H9 (cell line): ENCODE results near the gene GBE1. TPM values are rescaled to one million over a fixed set of nuclear protein-coding genes. Genes with fewer than 3 reads are reported as not detected.
"Not testable (repeated sequence)": the region's sequence is repeated elsewhere in the genome, so short reads cannot be mapped to it uniquely, and the experiment has no call there.

Experiments
- DNase-seq: peaks from one replicate; pipeline ENCODE4 v3.0.0-alpha.2; 2017
- H2AFZ ChIP-seq: one replicate; pipeline ENCODE4 v1.6.1; 2013; ENCODE audit warnings: mild to moderate bottlenecking, low read length, control low read depth, moderate library complexity
- H2AK5ac ChIP-seq: 2 replicates; pipeline ENCODE4 v1.6.1; 2013; ENCODE audit warnings: low read length, control low read depth, mixed read lengths; ENCODE audit not compliant: insufficient read length
- H2BK120ac ChIP-seq: one replicate; pipeline ENCODE4 v1.6.1; 2013; ENCODE audit warnings: low read depth, mild to moderate bottlenecking, low read length, control low read depth, inconsistent platforms; ENCODE audit not compliant: poor library complexity, severe bottlenecking
- H2BK12ac ChIP-seq: 2 replicates; pipeline ENCODE4 v1.6.1; 2013; ENCODE audit warnings: low read length, control low read depth, mixed read lengths, low read depth; ENCODE audit not compliant: insufficient read length
- H2BK15ac ChIP-seq: 2 replicates; pipeline ENCODE4 v1.6.1; 2013; ENCODE audit warnings: low read depth, low read length, control low read depth
- H2BK20ac ChIP-seq: one replicate; pipeline ENCODE4 v1.6.1; 2013; ENCODE audit warnings: low read depth, mild to moderate bottlenecking, low read length, control low read depth, inconsistent platforms; ENCODE audit not compliant: poor library complexity, severe bottlenecking
- H2BK5ac ChIP-seq: 2 replicates; pipeline ENCODE4 v1.6.1; 2013; ENCODE audit warnings: low read length, control low read depth, mixed read lengths; ENCODE audit not compliant: insufficient read length
- H3K14ac ChIP-seq: 2 replicates; pipeline ENCODE4 v1.6.1; 2013; ENCODE audit warnings: low read length, control low read depth; ENCODE audit not compliant: insufficient read depth
- H3K18ac ChIP-seq: 2 replicates; pipeline ENCODE4 v1.6.1; 2013; ENCODE audit warnings: low read depth, mild to moderate bottlenecking, mixed read lengths, low read length, control low read depth; ENCODE audit not compliant: insufficient read length
- H3K23ac ChIP-seq: 2 replicates; pipeline ENCODE4 v1.6.1; 2013; ENCODE audit warnings: low read length, control low read depth, mixed read lengths, low read depth; ENCODE audit not compliant: insufficient read length
- H3K23me2 ChIP-seq: 2 replicates; pipeline ENCODE4 v1.6.1; 2013; ENCODE audit warnings: low read depth, mild to moderate bottlenecking, mixed read lengths, low read length, control low read depth; ENCODE audit not compliant: insufficient read length, poor library complexity, severe bottlenecking
- H3K27ac ChIP-seq: 2 replicates; pipeline ENCODE4 v1.5.1; 2013; ENCODE audit warnings: low read length, control low read depth, mixed read lengths, low read depth; ENCODE audit not compliant: insufficient read length
- H3K27me3 ChIP-seq: 2 replicates; pipeline ENCODE4 v1.6.1; 2013; ENCODE audit warnings: low read length, control low read depth, inconsistent platforms; ENCODE audit not compliant: insufficient read depth
- H3K4ac ChIP-seq: 2 replicates; pipeline ENCODE4 v1.6.1; 2013; ENCODE audit warnings: low read depth, mild to moderate bottlenecking, control low read depth, inconsistent platforms, low read length, moderate library complexity
- H3K4me1 ChIP-seq: 2 replicates; pipeline ENCODE4 v1.6.1; 2013; ENCODE audit warnings: low read length, control low read depth, inconsistent platforms; ENCODE audit not compliant: insufficient read depth
- H3K4me2 ChIP-seq: 2 replicates; pipeline ENCODE4 v1.6.1; 2013; ENCODE audit warnings: low read length, control low read depth, mixed read lengths; ENCODE audit not compliant: insufficient read length, insufficient read depth
- H3K56ac ChIP-seq: 2 replicates; pipeline ENCODE4 v1.6.1; 2013; ENCODE audit warnings: low read depth, mild to moderate bottlenecking, mixed read lengths, low read length, control low read depth; ENCODE audit not compliant: insufficient read length
- H3K79me1 ChIP-seq: 2 replicates; pipeline ENCODE4 v1.6.1; 2013; ENCODE audit warnings: low read depth, mild to moderate bottlenecking, moderate library complexity, low read length, control low read depth, inconsistent platforms; ENCODE audit not compliant: insufficient read depth, poor library complexity, severe bottlenecking
- H3K79me2 ChIP-seq: 2 replicates; pipeline ENCODE4 v1.6.1; 2013; ENCODE audit warnings: low read length, control low read depth, inconsistent platforms; ENCODE audit not compliant: insufficient read depth
- H3K9ac ChIP-seq: 2 replicates; pipeline ENCODE4 v1.6.1; 2013; ENCODE audit warnings: low read length, control low read depth, mixed read lengths; ENCODE audit not compliant: insufficient read length; ENCODE audit errors: extremely low read depth
- H3K9me3 ChIP-seq: one replicate; pipeline ENCODE4 v1.6.1; 2013; ENCODE audit warnings: low read depth, low read length, inconsistent platforms; ENCODE audit not compliant: control insufficient read depth
- H3T11ph ChIP-seq: one replicate; pipeline ENCODE4 v1.6.1; 2013; ENCODE audit warnings: mild to moderate bottlenecking, low read length, control low read depth, inconsistent platforms
- H4K20me1 ChIP-seq: one replicate; pipeline ENCODE4 v1.6.1; 2013; ENCODE audit not compliant: control insufficient read depth, insufficient read length, insufficient read depth
- H4K5ac ChIP-seq: 2 replicates; pipeline ENCODE4 v1.6.1; 2013; ENCODE audit warnings: low read depth, mild to moderate bottlenecking, mixed read lengths, low read length, control low read depth; ENCODE audit not compliant: insufficient read length
- H4K8ac ChIP-seq: replicated peaks from 2 replicates; pipeline ENCODE4 v1.6.1; 2013; ENCODE audit warnings: low read length, control low read depth, mixed read lengths, low read depth; ENCODE audit not compliant: insufficient read length
- H4K91ac ChIP-seq: 2 replicates; pipeline ENCODE4 v1.6.1; 2013; ENCODE audit warnings: low read depth, mild to moderate bottlenecking, moderate library complexity, mixed read lengths, low read length, control low read depth; ENCODE audit not compliant: insufficient read length
- H3K27ac Mint-ChIP-seq, 3 experiments: 2 replicates in 2 of 3; 3 replicates in 1 of 3; pipeline ENCODE4 v1.8.0; 2020 to 2021; ENCODE audit warnings: mixed read lengths in 3 of 3, mild to moderate bottlenecking in 1 of 3, moderate library complexity in 1 of 3
- H3K27me3 Mint-ChIP-seq: 2 replicates; pipeline ENCODE4 v1.8.0; 2021; ENCODE audit warnings: low read depth, mild to moderate bottlenecking, moderate library complexity, mixed read lengths
- H3K36me3 Mint-ChIP-seq, 3 experiments: 2 replicates in 2 of 3; 3 replicates in 1 of 3; pipeline ENCODE4 v1.8.0; 2020 to 2021; ENCODE audit warnings: low read depth in 3 of 3, mixed read lengths in 3 of 3; ENCODE audit not compliant: insufficient read depth in 1 of 3
- H3K4me1 Mint-ChIP-seq, 2 experiments: 2 replicates each; pipeline ENCODE4 v1.8.0; 2020; ENCODE audit warnings: mixed read lengths in 2 of 2
- H3K4me3 Mint-ChIP-seq, 2 experiments: 2 replicates in 1 of 2; 3 replicates in 1 of 2; pipeline ENCODE4 v1.8.0; 2020 to 2021; ENCODE audit warnings: mild to moderate bottlenecking in 2 of 2, mixed read lengths in 2 of 2, moderate library complexity in 1 of 2
- H3K9me3 Mint-ChIP-seq, 2 experiments: 2 replicates in 1 of 2; 3 replicates in 1 of 2; pipeline ENCODE4 v1.8.0; 2020; ENCODE audit warnings: mild to moderate bottlenecking in 2 of 2, mixed read lengths in 2 of 2, moderate library complexity in 1 of 2
- CTCF ChIP-seq: fragments of 200-600 bp; sonication (generic); conservative IDR thresholded peaks from 3 replicates; pipeline ENCODE4 v1.8.0; 2021; ENCODE audit warnings: antibody characterized with exemption, mild to moderate bottlenecking
- WGBS: extraction: QIAGEN DNeasy Blood & Tissue Kit; methylation state at CpG from one replicate; pipeline ENCODE4 v1.1.7; 2013; ENCODE audit warnings: missing lambda C conversion rate, low lambda C conversion rate, mixed read lengths; ENCODE audit not compliant: insufficient read length; ENCODE audit errors: extremely low coverage; 5-methylcytosine and 5-hydroxymethylcytosine counted together
- total RNA-seq: library from RNA; stranded (reverse); gene quantifications from 2 replicates; pipeline ENCODE4 v1.2.1, GENCODE V29; 2021

GBE1 gene
- total RNA-seq, 1 experiment from 2014 or later: 13.8 TPM

GRCh38 chr3:81749265-81749664, 12.2 kb downstream of the GBE1 start:
- H2BK120ac ChIP-seq: no peak overlapping the region
- H4K5ac ChIP-seq: no peak overlapping the region
- H3K4me3 Mint-ChIP-seq: no peak overlapping the region
- no peak overlapping the region for H3T11ph ChIP-seq
- H3K9me3 Mint-ChIP-seq: peaks cover under 1 to 2% of the 10 kb centered on the region in 2 experiments; a peak in 1 of 5 replicates
- peaks cover 2% of the 10 kb centered on the region for H3K79me1 ChIP-seq
- no peak for TF ChIP-seq CTCF
- no peak overlapping the region for H3K18ac ChIP-seq
- H3K4me2 ChIP-seq: no peak overlapping the region
- no peak overlapping the region for H2BK12ac ChIP-seq
- no CpG with 5 or more reads among the region's 2 CpGs for WGBS
- no peaks in the 10 kb centered on the region for H3K27me3 ChIP-seq
- H2BK20ac ChIP-seq: no peak overlapping the region
- no peaks in the 10 kb centered on the region for H4K20me1 ChIP-seq
- no peak overlapping the region for H2BK15ac ChIP-seq
- no peak overlapping the region for H3K27ac Mint-ChIP-seq
- H3K4me1 Mint-ChIP-seq: peaks cover 6 to 11% of the 10 kb centered on the region in 2 experiments; a peak in 2 of 4 replicates
- no peak overlapping the region for H3K27ac ChIP-seq
- no peaks in the 10 kb centered on the region for H3K27me3 Mint-ChIP-seq
- peaks cover 3 to 10% (median 4%) of the 10 kb centered on the region in 3 experiments; a peak in 4 of 7 replicates for H3K36me3 Mint-ChIP-seq
- no peak overlapping the region for H2AK5ac ChIP-seq
- no peak overlapping the region for H4K91ac ChIP-seq
- no peak for DNase-seq
- no peaks in the 10 kb centered on the region; the same call in 1 of the 2 replicates for H3K4me1 ChIP-seq
- no peaks in the 10 kb centered on the region for H3K79me2 ChIP-seq
- H3K9ac ChIP-seq: no peak overlapping the region
- no peak overlapping the region for H3K14ac ChIP-seq
- H3K4ac ChIP-seq: no peak overlapping the region
- H3K23ac ChIP-seq: no peak overlapping the region
- H4K8ac ChIP-seq: no peak overlapping the region
- H2AFZ ChIP-seq: no peak overlapping the region
- no peaks in the 10 kb centered on the region for H3K9me3 ChIP-seq
- H3K23me2 ChIP-seq: no peaks in the 10 kb centered on the region
- no peak overlapping the region for H3K56ac ChIP-seq
- H2BK5ac ChIP-seq: no peak overlapping the region

- not testable (repeated sequence) for H3K14ac ChIP-seq, H3K4ac ChIP-seq, H3K4me1 ChIP-seq, H3K9me3 ChIP-seq, H2BK12ac ChIP-seq, H3K23ac ChIP-seq, H4K8ac ChIP-seq, H3K56ac ChIP-seq, H3K79me2 ChIP-seq, H3T11ph ChIP-seq, H4K91ac ChIP-seq, DNase-seq, H3K4me2 ChIP-seq, H4K5ac ChIP-seq, H2BK20ac ChIP-seq, H3K9ac ChIP-seq, H3K36me3 Mint-ChIP-seq, H3K18ac ChIP-seq, H2AK5ac ChIP-seq, H3K4me3 Mint-ChIP-seq, H3K27me3 Mint-ChIP-seq, H3K9me3 Mint-ChIP-seq, H3K27ac Mint-ChIP-seq, H2BK5ac ChIP-seq, H3K27ac ChIP-seq, H2BK15ac ChIP-seq, H2BK120ac ChIP-seq, H4K20me1 ChIP-seq, H3K27me3 ChIP-seq, H3K79me1 ChIP-seq, H2AFZ ChIP-seq, H3K23me2 ChIP-seq
- WGBS: no CpG with 5 or more reads among the region's 4 CpGs
- H3K4me1 Mint-ChIP-seq: peaks cover 10 to 15% of the 10 kb centered on the region in 2 experiments
Measured at GRCh38 chr3:81747280-81747679, 14.2 kb downstream of the GBE1 start.
